Astrocyte (in vitro differentiated cells and primary cell): ENCODE measurements around the gene PHOSPHO1.

Experiments used
- CTCF ChIP-seq: IDR thresholded peaks from 2 replicates; pipeline ENCODE4 v1.5.1; 2011; ENCODE audit warnings: low read depth, mild to moderate bottlenecking, inconsistent platforms, low read length, moderate library complexity; ENCODE audit not compliant: insufficient read depth
- EZH2 ChIP-seq: IDR thresholded peaks from 2 replicates; pipeline ENCODE4 v1.6.1; 2012; ENCODE audit warnings: mild to moderate bottlenecking, low read length, inconsistent platforms; ENCODE audit not compliant: insufficient read depth

- TF ChIP-seq EZH2 = no peak
- TF ChIP-seq CTCF = no peak
These were observed 7.4 kb downstream of the PHOSPHO1 start for GRCh38 chr17:49223168-49223516.
